HCT116 (cell line): ENCODE data around the gene KRT28. TPM values are rescaled to one million over a fixed set of nuclear protein-coding genes. Genes with fewer than 3 reads are reported as not detected.

Experiments
- ATAC-seq: fragments of 200-7000 bp; cut with Tn5 transposase; 2 replicates; pipeline ENCODE4 v1.9.1; 2020; ENCODE audit warnings: mild to moderate bottlenecking, moderate library complexity
- BruUV-seq: library from RNA; stranded (reverse); fragments of 400-500 nt; replicated peaks from 2 replicates; lab custom pipeline; 2021; lab: Mats Ljungman, UMichigan
- CTCF ChIA-PET: fragments of 300-600 bp; sonication (Branson Sonifier 250); formaldehyde crosslinking; loops from one replicate; lab custom pipeline; 2021; ENCODE audit warnings: antibody characterized with exemption; lab: Charles Lee
- POLR2A ChIA-PET: fragments of 300-600, 350-600 bp; sonication (Branson Sonifier 250); formaldehyde crosslinking; loops from one replicate; lab custom pipeline; 2021; ENCODE audit warnings: antibody characterized with exemption; lab: Charles Lee
- RAD21 ChIA-PET, 2 experiments: fragments of 300-600 bp; sonication (Branson Sonifier 250); formaldehyde crosslinking; loops; one replicate each; lab custom pipeline; 2023; ENCODE audit warnings: low total read pairs in 2 of 2; ENCODE audit not compliant: uncharacterized antibody in 2 of 2, unreplicated experiment in 2 of 2, low non-redundant PET in 1 of 2; lab: Charles Lee
- DNase-seq: peaks from one replicate; pipeline ENCODE4 v3.0.0-alpha.2; 2010; ENCODE audit warnings: low read depth, low spot score
- H2AFZ ChIP-seq: fragments of 200-600 bp; shearing (Covaris generic), sonication (generic); 2 replicates; pipeline ENCODE4 v1.6.1; 2017; ENCODE audit warnings: low read depth, mixed run types, mixed read lengths, antibody characterized with exemption, low read length; ENCODE audit not compliant: poor library complexity, severe bottlenecking
- H3K27ac ChIP-seq: 2 replicates; pipeline ENCODE4 v1.5.1; 2012; ENCODE audit warnings: low read depth, low read length
- H3K27me3 ChIP-seq: fragments of 200-600 bp; sonication (generic); 2 replicates; pipeline ENCODE4 v1.6.1; 2016; ENCODE audit warnings: mixed run types, low read length, mixed read lengths; ENCODE audit not compliant: insufficient read depth
- H3K36me3 ChIP-seq, 2 experiments: fragments of 200-500 bp in 1 of 2; fragments of 200-600 bp in 1 of 2; sonication (Bioruptor generic) in 1 of 2; sonication (generic) in 1 of 2; 2 replicates each; pipeline versions ENCODE4 v1.5.1 to v1.6.1; 2014 to 2016; ENCODE audit warnings: low read length in 2 of 2, inconsistent platforms in 1 of 2, mixed read lengths in 1 of 2, mixed run types in 1 of 2; ENCODE audit not compliant: insufficient read depth in 2 of 2, control insufficient read depth in 1 of 2
- H3K4me1 ChIP-seq, 2 experiments: fragments of 200-600 bp in 1 of 2; sonication (generic) in 1 of 2; 2 replicates each; pipeline versions ENCODE4 v1.5.1 to v1.6.1; 2012 to 2017; ENCODE audit warnings: low read length in 2 of 2, inconsistent platforms in 1 of 2, mild to moderate bottlenecking in 1 of 2, mixed read lengths in 1 of 2, mixed run types in 1 of 2, moderate library complexity in 1 of 2; ENCODE audit not compliant: insufficient read depth in 2 of 2, control insufficient read depth in 1 of 2
- H3K4me2 ChIP-seq: fragments of 200-600 bp; sonication (generic); 2 replicates; pipeline ENCODE4 v1.6.1; 2017; ENCODE audit warnings: mixed run types, low read length, mixed read lengths
- H3K4me3 ChIP-seq, 2 experiments: fragments of 200-600 bp in 1 of 2; sonication (generic) in 1 of 2; replicated peaks in 1 of 2; 2 replicates each; pipeline ENCODE4 v1.5.1; 2011 to 2016; ENCODE audit warnings: low read length in 2 of 2, control low read depth in 1 of 2, low read depth in 1 of 2, mild to moderate bottlenecking in 1 of 2, mixed read lengths in 1 of 2, mixed run types in 1 of 2
- H3K79me2 ChIP-seq: fragments of 200-600 bp; sonication (generic); 2 replicates; pipeline ENCODE4 v1.6.1; 2017; ENCODE audit warnings: mild to moderate bottlenecking, mixed run types, low read length, moderate library complexity, mixed read lengths; ENCODE audit not compliant: insufficient read depth
- H3K9ac ChIP-seq: fragments of 200-600 bp; sonication (generic); 2 replicates; pipeline ENCODE4 v1.6.1; 2016; ENCODE audit warnings: low read length, mixed read lengths
- H3K9me2 ChIP-seq: fragments of 200-600 bp; sonication (generic), shearing (Covaris generic); 2 replicates; pipeline ENCODE4 v1.6.1; 2017; ENCODE audit warnings: mixed run types, mild to moderate bottlenecking, moderate library complexity; ENCODE audit not compliant: insufficient read depth
- H3K9me3 ChIP-seq, 2 experiments: fragments of 200-500 bp in 1 of 2; fragments of 200-600 bp in 1 of 2; sonication (Bioruptor generic) in 1 of 2; sonication (generic) in 1 of 2; 2 replicates each; pipeline ENCODE4 v1.6.1; 2014 to 2017; ENCODE audit warnings: low read length in 2 of 2, mixed read lengths in 2 of 2, inconsistent platforms in 1 of 2, low read depth in 1 of 2, mild to moderate bottlenecking in 1 of 2, mixed run types in 1 of 2, moderate library complexity in 1 of 2; ENCODE audit not compliant: control insufficient read depth in 1 of 2, insufficient read depth in 1 of 2
- H4K20me1 ChIP-seq: fragments of 200-600 bp; sonication (generic), shearing (Covaris generic); 2 replicates; pipeline ENCODE4 v1.6.1; 2017; ENCODE audit warnings: mixed run types, mild to moderate bottlenecking, moderate library complexity; ENCODE audit not compliant: insufficient read depth
- ATF3 ChIP-seq: IDR thresholded peaks from 2 replicates; pipeline ENCODE4 v1.6.1; 2012
- EGR1 ChIP-seq: IDR thresholded peaks from 2 replicates; pipeline ENCODE4 v1.6.1; 2012; ENCODE audit warnings: low read depth
- ELF1 ChIP-seq: IDR thresholded peaks from 2 replicates; pipeline ENCODE4 v1.6.1; 2012; ENCODE audit warnings: low read depth, borderline replicate concordance
- EZH2 ChIP-seq: fragments of 200-600 bp; sonication (generic); IDR thresholded peaks from 2 replicates; pipeline ENCODE4 v1.6.1; 2017; ENCODE audit warnings: antibody characterized with exemption, mixed run types
- EZH2phosphoT487 ChIP-seq: fragments of 200-600 bp; IDR thresholded peaks from 2 replicates; pipeline ENCODE4 v1.6.1; 2018; ENCODE audit warnings: antibody characterized with exemption, borderline replicate concordance
- FOSL1 ChIP-seq: IDR thresholded peaks from 2 replicates; pipeline ENCODE4 v1.6.1; 2012; ENCODE audit warnings: low read depth
- JUND ChIP-seq: IDR thresholded peaks from 2 replicates; pipeline ENCODE4 v1.6.1; 2012
- POLR2AphosphoS5 ChIP-seq: IDR thresholded peaks from 2 replicates; pipeline ENCODE4 v1.6.1; 2011; ENCODE audit warnings: mild to moderate bottlenecking, low read depth, low read length, moderate library complexity
- RAD21 ChIP-seq: IDR thresholded peaks from 2 replicates; pipeline ENCODE4 v1.6.1; 2012; ENCODE audit warnings: low read depth, mild to moderate bottlenecking
- SIN3A ChIP-seq: IDR thresholded peaks from 2 replicates; pipeline ENCODE4 v1.6.1; 2012; ENCODE audit warnings: low read depth
- SP1 ChIP-seq: IDR thresholded peaks from 2 replicates; pipeline ENCODE4 v1.6.1; 2012; ENCODE audit warnings: low read depth
- SRF ChIP-seq: IDR thresholded peaks from 2 replicates; pipeline ENCODE4 v1.6.1; 2012; ENCODE audit warnings: low read depth
- YY1 ChIP-seq: IDR thresholded peaks from 2 replicates; pipeline ENCODE4 v1.6.1; 2011; ENCODE audit warnings: low read length, low read depth, moderate library complexity, mild to moderate bottlenecking; ENCODE audit not compliant: insufficient replicate concordance; ENCODE audit errors: extremely low read depth
- ZNF274 ChIP-seq: fragments of 200-500 bp; sonication (Bioruptor generic); IDR thresholded peaks from 2 replicates; pipeline ENCODE4 v1.6.1; 2014; ENCODE audit warnings: mild to moderate bottlenecking, low read depth, low read length, inconsistent platforms
- intact Hi-C: fragments of 100-400 bp; cut with micrococcal nuclease; formaldehyde crosslinking; loops from 2 replicates; pipeline ENCODE4 v1.10.0; 2022
- total RNA-seq: library from RNA; stranded (reverse); gene quantifications from one replicate; pipeline ENCODE4 v1.2.1, GENCODE V29; 2021; ENCODE audit not compliant: unreplicated experiment
- TF ChIP-seq, protein P1 (sequence below): IDR thresholded peaks from 2 replicates; pipeline ENCODE4 v1.6.1; 2012
- TF ChIP-seq, protein P2 (sequence below), 3 experiments: fragments of 200-600 bp in 1 of 3; sonication (generic) in 1 of 3; IDR thresholded peaks in 2 of 3; conservative IDR thresholded peaks in 1 of 3; 2 replicates each; pipeline ENCODE4 v1.5.1; 2012 to 2017; ENCODE audit warnings: low read depth in 2 of 3, low read length in 2 of 3, antibody characterized with exemption in 1 of 3, borderline replicate concordance in 1 of 3, control low read depth in 1 of 3, mild to moderate bottlenecking in 1 of 3, mixed read lengths in 1 of 3, mixed run types in 1 of 3, moderate library complexity in 1 of 3; ENCODE audit not compliant: insufficient read depth in 1 of 3

KRT28 gene
- total RNA-seq, 1 experiment from 2014 or later: not detected

- RAD21 ChIA-PET: no interaction called here
- no peak within 1 kb of the TSS for H3K4me3 ChIP-seq
Observed at GRCh38 chr17:40822132-40822812, 22.5 kb upstream of the KRT28 start, which contains the start of gene KRT10. Gene KRT10 (minus strand): TSS chr17:40822614. CDS start chr17:40822585, 29 bp downstream.

GRCh38 chr17:40821536-40821935 is 21.8 kb upstream of the KRT28 start:
- no peaks in the 10 kb centered on the region for H4K20me1 ChIP-seq
- DNase-seq (no peak), ATAC-seq (no peak)
- BruUV-seq: no TSS peak
- CTCF ChIA-PET: no interaction called here
- H3K27ac ChIP-seq: no peak overlapping the region
- H3K36me3 ChIP-seq: peaks cover 8 to 10% of the 10 kb centered on the region in 2 experiments; a peak in 2 of 4 replicates
- no peak overlapping the region for H3K4me3 ChIP-seq
- H3K79me2 ChIP-seq: peaks cover 85% of the 10 kb centered on the region
- no peaks in the 10 kb centered on the region for H3K9me3 ChIP-seq
- H3K27me3 ChIP-seq: no peaks in the 10 kb centered on the region
- H3K9ac ChIP-seq: no peak overlapping the region
- POLR2A ChIA-PET: no interaction called here
- H3K9me2 ChIP-seq: no peaks in the 10 kb centered on the region
- H3K4me2 ChIP-seq: no peak overlapping the region
- no peak overlapping the region for H2AFZ ChIP-seq
- RAD21 ChIA-PET: no interaction called here
- intact Hi-C loops: no loop called here
- peaks cover 8 to 29% of the 10 kb centered on the region in 2 experiments for H3K4me1 ChIP-seq
- no peak for TF ChIP-seq SP1
- TF ChIP-seq EGR1: no peak
- TF ChIP-seq, protein P1, sequence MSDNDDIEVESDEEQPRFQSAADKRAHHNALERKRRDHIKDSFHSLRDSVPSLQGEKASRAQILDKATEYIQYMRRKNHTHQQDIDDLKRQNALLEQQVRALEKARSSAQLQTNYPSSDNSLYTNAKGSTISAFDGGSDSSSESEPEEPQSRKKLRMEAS: no peak
- TF ChIP-seq, protein P2, sequence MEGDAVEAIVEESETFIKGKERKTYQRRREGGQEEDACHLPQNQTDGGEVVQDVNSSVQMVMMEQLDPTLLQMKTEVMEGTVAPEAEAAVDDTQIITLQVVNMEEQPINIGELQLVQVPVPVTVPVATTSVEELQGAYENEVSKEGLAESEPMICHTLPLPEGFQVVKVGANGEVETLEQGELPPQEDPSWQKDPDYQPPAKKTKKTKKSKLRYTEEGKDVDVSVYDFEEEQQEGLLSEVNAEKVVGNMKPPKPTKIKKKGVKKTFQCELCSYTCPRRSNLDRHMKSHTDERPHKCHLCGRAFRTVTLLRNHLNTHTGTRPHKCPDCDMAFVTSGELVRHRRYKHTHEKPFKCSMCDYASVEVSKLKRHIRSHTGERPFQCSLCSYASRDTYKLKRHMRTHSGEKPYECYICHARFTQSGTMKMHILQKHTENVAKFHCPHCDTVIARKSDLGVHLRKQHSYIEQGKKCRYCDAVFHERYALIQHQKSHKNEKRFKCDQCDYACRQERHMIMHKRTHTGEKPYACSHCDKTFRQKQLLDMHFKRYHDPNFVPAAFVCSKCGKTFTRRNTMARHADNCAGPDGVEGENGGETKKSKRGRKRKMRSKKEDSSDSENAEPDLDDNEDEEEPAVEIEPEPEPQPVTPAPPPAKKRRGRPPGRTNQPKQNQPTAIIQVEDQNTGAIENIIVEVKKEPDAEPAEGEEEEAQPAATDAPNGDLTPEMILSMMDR (IDR thresholded peaks at IDR 0.05 in 2 of 3, conservative IDR thresholded peaks at IDR 0.05 in 1 of 3; ENCODE audit: borderline replicate concordance in 1 of 3, insufficient read depth in 1 of 3, low read depth in 2 of 3, low read length in 2 of 3): no peak
- no peak for TF ChIP-seq SRF
- no peak for TF ChIP-seq EZH2phosphoT487
- no peak for TF ChIP-seq FOSL1
- no peak for TF ChIP-seq RAD21
- TF ChIP-seq SIN3A: no peak
- TF ChIP-seq JUND: no peak
- no peak for TF ChIP-seq POLR2AphosphoS5
- TF ChIP-seq ATF3: no peak
- no peak for TF ChIP-seq ZNF274
- TF ChIP-seq YY1: no peak
- no peak for TF ChIP-seq EZH2

More at GRCh38 chr17:40822132-40822812, 22.5 kb upstream of the KRT28 start, which contains the start of gene KRT10:
- no peak within 1 kb of the TSS for H3K27ac ChIP-seq
- no peaks in the 10 kb centered on the region for H3K9me2 ChIP-seq
- H3K36me3 ChIP-seq: peaks cover 3 to 5% of the 10 kb centered on the region in 2 experiments; a peak in 2 of 4 replicates
- intact Hi-C loops: no loop called here
- ChIA-PET POLR2A (no interaction called here), CTCF (no interaction called here)
- H2AFZ ChIP-seq: no peak within 1 kb of the TSS
- no peaks in the 10 kb centered on the region for H3K27me3 ChIP-seq
- no peaks in the 10 kb centered on the region for H4K20me1 ChIP-seq
- DNase-seq: no peak
- no peak within 1 kb of the TSS for H3K4me2 ChIP-seq
- no peaks in the 10 kb centered on the region for H3K9me3 ChIP-seq
- BruUV-seq: no TSS peak
- H3K4me1 ChIP-seq: peaks cover 8 to 36% of the 10 kb centered on the region in 2 experiments
- H3K9ac ChIP-seq: no peak within 1 kb of the TSS
- TF ChIP-seq ELF1 (no peak), SP1 (no peak)
- TF ChIP-seq, protein P1: no peak
- ATAC-seq: no peak
- peaks cover 91% of the 10 kb centered on the region for H3K79me2 ChIP-seq
